H1 (cell line): ENCODE results near the gene HIPK2. TPM values are rescaled to one million over a fixed set of nuclear protein-coding genes. Genes with fewer than 3 reads are reported as not detected.

Experiments used
- CTCF ChIA-PET: fragments of 300-600 bp; sonication (Branson Sonifier 250); formaldehyde crosslinking; loops from one replicate; lab custom pipeline; 2021; ENCODE audit not compliant: partially characterized antibody; lab: Charles Lee
- POLR2A ChIA-PET: fragments of 300-600 bp; sonication (Branson Sonifier 250); formaldehyde crosslinking; loops from one replicate; lab custom pipeline; 2021; ENCODE audit warnings: inconsistent platforms; ENCODE audit not compliant: partially characterized antibody; lab: Charles Lee
- DNase-seq, 2 experiments: peaks; one replicate each; pipeline versions ENCODE4 v3.0.0 to v3.0.0-alpha.2; 2010 to 2022; ENCODE audit warnings: low spot score in 2 of 2, low read depth in 1 of 2, mixed read lengths in 1 of 2
- FAIRE-seq: peaks from 2 replicates; lab custom pipeline; 2011; peaks lifted over from hg19 to GRCh38; lab: Jason Lieb, UNC
- H2AFZ ChIP-seq: 2 replicates; pipeline ENCODE4 v1.8.1; 2012; ENCODE audit warnings: low read length, inconsistent platforms
- H2AK5ac ChIP-seq: 2 replicates; pipeline ENCODE4 v1.6.1; 2013; ENCODE audit warnings: low read depth, low read length
- H2BK120ac ChIP-seq: replicated peaks from 2 replicates; pipeline ENCODE3; 2013; ENCODE audit warnings: low read depth, low read length, inconsistent platforms
- H2BK12ac ChIP-seq: 2 replicates; pipeline ENCODE4 v1.6.1; 2013; ENCODE audit warnings: low read depth, low read length
- H2BK15ac ChIP-seq: 2 replicates; pipeline ENCODE4 v1.6.1; 2013; ENCODE audit warnings: low read length
- H2BK20ac ChIP-seq: 2 replicates; pipeline ENCODE4 v1.6.1; 2013; ENCODE audit warnings: low read length
- H2BK5ac ChIP-seq: 2 replicates; pipeline ENCODE4 v1.6.1; 2013; ENCODE audit warnings: low read depth, low read length
- H3K14ac ChIP-seq: 2 replicates; pipeline ENCODE4 v1.6.1; 2013; ENCODE audit warnings: inconsistent platforms; ENCODE audit not compliant: insufficient read length
- H3K18ac ChIP-seq: 2 replicates; pipeline ENCODE4 v1.6.1; 2013; ENCODE audit warnings: low read length; ENCODE audit errors: extremely low read depth
- H3K23ac ChIP-seq: 2 replicates; pipeline ENCODE4 v1.6.1; 2013; ENCODE audit warnings: inconsistent platforms; ENCODE audit not compliant: insufficient read length
- H3K23me2 ChIP-seq: 2 replicates; pipeline ENCODE4 v1.6.1; 2013; ENCODE audit warnings: low read depth, low read length
- H3K27ac ChIP-seq: 2 replicates; pipeline ENCODE4 v1.6.1; 2011; ENCODE audit warnings: low read depth, low read length, inconsistent platforms
- H3K27me3 ChIP-seq, 4 experiments: replicated peaks in 1 of 4; 1 replicate in 1 of 4; 2 replicates in 3 of 4; pipeline versions ENCODE4 v1.6.1 to v1.8.1; 2011 to 2013; ENCODE audit warnings: low read length in 3 of 4, mild to moderate bottlenecking in 3 of 4, inconsistent platforms in 2 of 4, mixed read lengths in 2 of 4, moderate library complexity in 1 of 4; ENCODE audit not compliant: control insufficient read depth in 3 of 4, insufficient read depth in 3 of 4; ENCODE audit errors: extremely low read depth in 1 of 4
- H3K36me3 ChIP-seq, 4 experiments: 2 replicates each; pipeline versions ENCODE4 v1.6.1 to v1.8.1; 2011 to 2013; ENCODE audit warnings: mild to moderate bottlenecking in 4 of 4, low read length in 3 of 4, moderate library complexity in 2 of 4, control low read depth in 1 of 4, inconsistent platforms in 1 of 4; ENCODE audit not compliant: insufficient read depth in 4 of 4, control insufficient read depth in 2 of 4
- H3K4ac ChIP-seq: replicated peaks from 2 replicates; pipeline ENCODE3; 2013; ENCODE audit warnings: low read length, low read depth, mixed read lengths, inconsistent platforms; ENCODE audit not compliant: insufficient read length
- H3K4me1 ChIP-seq, 4 experiments: replicated peaks in 1 of 4; 1 replicate in 1 of 4; 2 replicates in 3 of 4; pipeline versions ENCODE4 v1.6.1 to v1.8.1; 2011 to 2013; ENCODE audit warnings: low read length in 3 of 4, inconsistent platforms in 2 of 4, mixed read lengths in 1 of 4; ENCODE audit not compliant: insufficient read depth in 4 of 4, control insufficient read depth in 3 of 4
- H3K4me2 ChIP-seq, 2 experiments: 2 replicates each; pipeline versions ENCODE4 v1.6.1 to v1.8.1; 2011 to 2013; ENCODE audit warnings: low read depth in 2 of 2, low read length in 2 of 2, control low read depth in 1 of 2, inconsistent platforms in 1 of 2, mild to moderate bottlenecking in 1 of 2; ENCODE audit not compliant: insufficient read depth in 1 of 2
- H3K4me3 ChIP-seq, 4 experiments: fragments of 200-600, 300-600 bp in 1 of 4; sonication (generic), shearing (Covaris generic), sonication (Bioruptor Twin) in 1 of 4; 2 replicates each; pipeline versions ENCODE4 v1.5.1 to v1.8.1; 2011 to 2016; ENCODE audit warnings: low read length in 4 of 4, low read depth in 3 of 4, control low read depth in 2 of 4, inconsistent platforms in 2 of 4, mild to moderate bottlenecking in 2 of 4, mixed read lengths in 1 of 4, moderate library complexity in 1 of 4; ENCODE audit not compliant: insufficient read depth in 2 of 4; ENCODE audit errors: extremely low read depth in 1 of 4
- H3K56ac ChIP-seq: replicated peaks from 2 replicates; pipeline ENCODE3; 2013; ENCODE audit warnings: low read depth, mild to moderate bottlenecking, mixed read lengths, low read length, inconsistent platforms; ENCODE audit not compliant: insufficient read length
- H3K79me1 ChIP-seq: 2 replicates; pipeline ENCODE4 v1.6.1; 2013; ENCODE audit warnings: low read depth, low read length, control low read depth
- H3K79me2 ChIP-seq, 2 experiments: 2 replicates each; pipeline versions ENCODE4 v1.6.1 to v1.8.1; 2012 to 2013; ENCODE audit warnings: low read length in 2 of 2, mild to moderate bottlenecking in 2 of 2, inconsistent platforms in 1 of 2; ENCODE audit not compliant: insufficient read depth in 2 of 2, control insufficient read depth in 1 of 2
- H3K9ac ChIP-seq, 4 experiments: replicated peaks in 1 of 4; 1 replicate in 1 of 4; 2 replicates in 3 of 4; pipeline versions ENCODE4 v1.6.1 to v1.8.1; 2011 to 2013; ENCODE audit warnings: low read depth in 3 of 4, low read length in 3 of 4, control low read depth in 2 of 4, mild to moderate bottlenecking in 2 of 4, moderate library complexity in 2 of 4, inconsistent platforms in 1 of 4; ENCODE audit errors: extremely low read depth in 1 of 4
- H3K9me3 ChIP-seq, 2 experiments: 2 replicates each; pipeline versions ENCODE4 v1.6.1 to v1.8.1; 2012 to 2013; ENCODE audit warnings: mild to moderate bottlenecking in 2 of 2, moderate library complexity in 2 of 2, control low read depth in 1 of 2, inconsistent platforms in 1 of 2, low read depth in 1 of 2, low read length in 1 of 2, mixed read lengths in 1 of 2; ENCODE audit not compliant: insufficient read depth in 2 of 2
- H4K20me1 ChIP-seq, 2 experiments: replicated peaks in 1 of 2; 2 replicates each; pipeline versions ENCODE3 to v1.8.1; 2011 to 2013; ENCODE audit warnings: inconsistent platforms in 2 of 2, low read length in 2 of 2, mild to moderate bottlenecking in 1 of 2; ENCODE audit not compliant: insufficient read depth in 2 of 2, control insufficient read depth in 1 of 2
- H4K5ac ChIP-seq: 2 replicates; pipeline ENCODE4 v1.6.1; 2013; ENCODE audit warnings: low read length, low read depth, mixed read lengths, inconsistent platforms; ENCODE audit not compliant: insufficient read length
- H4K8ac ChIP-seq: 2 replicates; pipeline ENCODE4 v1.8.0; 2013; ENCODE audit warnings: mild to moderate bottlenecking, moderate library complexity, low read length, inconsistent platforms; ENCODE audit not compliant: insufficient read depth; ENCODE audit errors: extremely low read depth
- H4K91ac ChIP-seq: replicated peaks from 2 replicates; pipeline ENCODE3; 2013; ENCODE audit warnings: low read length, mixed read lengths, inconsistent platforms; ENCODE audit not compliant: insufficient read length
- CTCF ChIP-seq, 3 experiments: IDR thresholded peaks; 1 replicate in 2 of 3; 2 replicates in 1 of 3; pipeline versions ENCODE4 v1.5.1 to v1.6.1; 2011; ENCODE audit warnings: low read length in 3 of 3, mild to moderate bottlenecking in 3 of 3, inconsistent platforms in 2 of 3, low read depth in 1 of 3, moderate library complexity in 1 of 3; ENCODE audit not compliant: insufficient read depth in 1 of 3; ENCODE audit errors: control extremely low read depth in 1 of 3
- EZH2 ChIP-seq: fragments of 200-600 bp; sonication (generic); IDR thresholded peaks from 2 replicates; pipeline ENCODE4 v1.7.1; 2012; ENCODE audit warnings: low read depth, mild to moderate bottlenecking, moderate library complexity, low read length, inconsistent platforms; ENCODE audit not compliant: severe bottlenecking
- GTF2F1 ChIP-seq: IDR thresholded peaks from 2 replicates; pipeline ENCODE4 v1.6.1; 2012; ENCODE audit warnings: low read depth, low read length, improper control_type of control experiment, borderline replicate concordance
- HDAC2 ChIP-seq, 2 experiments: fragments of 300-600 bp in 1 of 2; sonication (generic) in 1 of 2; IDR thresholded peaks; 2 replicates each; pipeline ENCODE4 v1.6.1; 2011 to 2012; ENCODE audit warnings: low read depth in 2 of 2, low read length in 2 of 2, mild to moderate bottlenecking in 2 of 2, moderate library complexity in 2 of 2, borderline replicate concordance in 1 of 2, inconsistent platforms in 1 of 2
- NANOG ChIP-seq: IDR thresholded peaks from 2 replicates; pipeline ENCODE4 v1.6.1; 2011; ENCODE audit warnings: low read length, low read depth, mild to moderate bottlenecking, inconsistent platforms; ENCODE audit not compliant: insufficient read depth, poor library complexity, severe bottlenecking
- RXRA ChIP-seq: IDR thresholded peaks from 2 replicates; pipeline ENCODE4 v1.6.1; 2011; ENCODE audit warnings: low read depth, mild to moderate bottlenecking, low read length, moderate library complexity; ENCODE audit not compliant: insufficient read depth
- SAP30 ChIP-seq: fragments of 300-600 bp; sonication (generic); IDR thresholded peaks from 2 replicates; pipeline ENCODE4 v1.7.1; 2012; ENCODE audit warnings: low read length, moderate library complexity, mild to moderate bottlenecking, inconsistent platforms; ENCODE audit not compliant: insufficient read depth, insufficient replicate concordance
- TCF12 ChIP-seq: IDR thresholded peaks from 2 replicates; pipeline ENCODE4 v1.6.1; 2011; ENCODE audit warnings: low read depth, mild to moderate bottlenecking, low read length
- TEAD4 ChIP-seq: IDR thresholded peaks from 2 replicates; pipeline ENCODE4 v1.6.1; 2012; ENCODE audit warnings: low read depth, low read length, inconsistent platforms, mixed read lengths
- WGBS, 2 experiments: shearing (Covaris generic) in 1 of 2; methylation state at CpG; one replicate each; pipeline versions ENCODE4 v1.1.6 to v1.1.7; 2013 to 2015; ENCODE audit warnings: low lambda C conversion rate in 2 of 2, mixed read lengths in 2 of 2, inconsistent platforms in 1 of 2, low coverage in 1 of 2, missing lambda C conversion rate in 1 of 2; ENCODE audit not compliant: insufficient replicate concordance in 2 of 2, insufficient coverage in 1 of 2, insufficient read length in 1 of 2; ENCODE audit errors: extremely low coverage in 1 of 2, missing lambda C conversion rate in 1 of 2; 5-methylcytosine and 5-hydroxymethylcytosine counted together
- polyA plus RNA-seq, 7 experiments: library from polyadenylated mRNA; depleted of rRNA in 3 of 7; stranded (reverse) in 5 of 7; unstranded in 2 of 7; fragments of >200 nt in 5 of 7; fragments of 200-250 nt in 2 of 7; gene quantifications; 1 replicate in 5 of 7; 2 replicates in 1 of 7; 4 replicates in 1 of 7; pipeline versions ENCODE4 v1.2.1 to v1.2.3, GENCODE V29; 2011 to 2013; ENCODE audit warnings: missing spikeins in 2 of 7, mixed read lengths in 2 of 7
- total RNA-seq: library from RNA; stranded (reverse); fragmentation: NEBNext Ultra II Directional; extraction: Animal tissue kit (Norgen Biotek cat#: 25700); gene quantifications from 2 replicates; pipeline ENCODE4 v1.2.1, GENCODE V29; 2021
- TF ChIP-seq, protein P1 (sequence below): IDR thresholded peaks from 2 replicates; pipeline ENCODE4 v1.6.1; 2012; ENCODE audit warnings: inconsistent platforms

HIPK2 gene
- total and polyA plus RNA-seq, 2 of the 8 experiments (the other 6 are each of a cell fraction or from before 2014, with no cell fraction given): 8.3 to 24.3 TPM

- Histone ChIP-seq H3K18ac (no peak overlapping the region), H3K9me3 (no peaks in the 10 kb centered on the region), H3K23me2 (no peaks in the 10 kb centered on the region), H3K4me3 (no peak overlapping the region), H3K14ac (no peak overlapping the region), H3K4me2 (no peak overlapping the region), H2BK120ac (no peak overlapping the region), H3K79me1 (no peaks in the 10 kb centered on the region), H3K4ac (no peak overlapping the region), H3K27me3 (no peaks in the 10 kb centered on the region; a peak in 1 of 7 replicates), H3K4me1 (no peaks in the 10 kb centered on the region), H4K5ac (no peak overlapping the region), H3K9ac (no peak overlapping the region), H2AFZ (no peak overlapping the region), H3K56ac (no peak overlapping the region), H4K91ac (no peak overlapping the region), H2BK20ac (no peak overlapping the region), H4K20me1 (no peaks in the 10 kb centered on the region), H4K8ac (no peak overlapping the region), H2BK12ac (no peak overlapping the region), H2AK5ac (no peak overlapping the region), H2BK15ac (no peak overlapping the region), H3K27ac (no peak overlapping the region), H3K79me2 (no peaks in the 10 kb centered on the region), H3K36me3 (no peaks in the 10 kb centered on the region), H2BK5ac (no peak overlapping the region), H3K23ac (no peak overlapping the region)
- DNase-seq (no peak), FAIRE-seq (no peak)
- WGBS, 2 experiments: 85% methylated on average over 2 of the region's 2 CpGs; no CpG with 5 or more reads in 1 of the 2 experiments
- CTCF ChIA-PET: interaction anchor here (0.9 to 2.6 kb wide), 5 partner anchors 11 to 165 kb away, joined by 3 to 11 read pairs (median 6); no protein-coding TSS in a partner anchor
- POLR2A ChIA-PET: interaction anchor here (1.0 kb wide), 1 partner anchor 345 kb away, joined by 3 read pairs; no protein-coding TSS in a partner anchor
- TF ChIP-seq TEAD4: no peak
- no peak for TF ChIP-seq CTCF (IDR thresholded peaks at IDR 0.05; ENCODE audit: control extremely low read depth in 1 of 3, insufficient read depth in 1 of 3, low read depth in 1 of 3, low read length in 3 of 3)
- no peak for TF ChIP-seq HDAC2 (IDR thresholded peaks at IDR 0.05; ENCODE audit: borderline replicate concordance in 1 of 2, low read depth in 2 of 2, low read length in 2 of 2)
- no peak for TF ChIP-seq TCF12
- TF ChIP-seq RXRA: no peak
- no peak for TF ChIP-seq GTF2F1
- no peak for TF ChIP-seq EZH2
- TF ChIP-seq SAP30: no peak
- TF ChIP-seq NANOG: no peak
- TF ChIP-seq, protein P1, sequence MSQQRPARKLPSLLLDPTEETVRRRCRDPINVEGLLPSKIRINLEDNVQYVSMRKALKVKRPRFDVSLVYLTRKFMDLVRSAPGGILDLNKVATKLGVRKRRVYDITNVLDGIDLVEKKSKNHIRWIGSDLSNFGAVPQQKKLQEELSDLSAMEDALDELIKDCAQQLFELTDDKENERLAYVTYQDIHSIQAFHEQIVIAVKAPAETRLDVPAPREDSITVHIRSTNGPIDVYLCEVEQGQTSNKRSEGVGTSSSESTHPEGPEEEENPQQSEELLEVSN: no peak
Measured at GRCh38 chr7:139811066-139811465, 33.3 kb upstream of the HIPK2 start.
